Stimulated activated CD8-positive, alpha-beta memory T cell treated with anti-CD3 and anti-CD28 coated beads, Interleukin-12 subunit alpha, Interleukin-12 subunit beta, amount 100 ng/mL, for 24 hours (primary cell): ENCODE data around the gene S100A12.
"Not testable (repeated sequence)": the region's sequence is repeated elsewhere in the genome, so short reads cannot be mapped to it uniquely, and the experiment has no call there.

Experiments
- DNase-seq: peaks from one replicate; pipeline ENCODE4 v3.0.0-alpha.2; 2020; ENCODE audit errors: extremely low read depth

S100A12 gene

DNA sequence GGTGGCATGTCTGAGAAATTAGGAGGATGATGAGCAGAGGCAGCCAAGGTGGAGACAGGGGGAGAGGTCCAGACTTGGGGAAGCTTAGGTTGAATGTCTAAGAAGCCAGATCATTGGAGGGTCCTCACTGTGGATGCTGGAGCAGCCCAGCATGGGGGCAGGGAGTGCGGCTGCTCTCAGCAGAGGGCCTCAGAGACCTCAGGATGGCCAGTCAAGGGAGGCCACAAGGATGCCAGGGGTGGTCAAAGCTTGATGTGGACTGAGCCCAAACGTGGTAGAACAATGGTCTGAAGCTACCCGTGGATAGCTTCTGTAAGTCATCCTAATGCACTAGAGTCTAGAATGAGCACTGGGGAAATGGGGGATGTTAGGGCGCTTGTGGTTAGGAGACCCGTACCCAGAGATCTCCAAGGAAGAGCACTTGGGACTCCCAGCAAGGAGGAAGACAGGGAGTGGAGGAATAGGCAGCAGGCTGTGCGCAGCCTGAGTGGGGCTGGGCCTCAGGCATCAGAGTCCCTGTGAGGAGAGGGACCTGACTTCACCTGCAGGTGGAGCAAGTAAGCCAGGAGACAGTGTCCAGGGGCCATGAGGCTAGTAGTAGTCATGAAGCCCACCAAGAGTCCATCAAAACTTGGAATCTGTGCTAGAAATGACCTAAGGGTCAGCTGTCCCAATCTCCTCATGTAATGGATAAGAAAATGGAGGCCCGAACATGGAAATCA lies 22.0 kb downstream of the S100A12 start:
- no peak for DNase-seq

- DNase-seq = peak; percentile 17
Observed at GRCh38 chr1:153352523-153352922, 22.9 kb downstream of the S100A12 start.

DNA sequence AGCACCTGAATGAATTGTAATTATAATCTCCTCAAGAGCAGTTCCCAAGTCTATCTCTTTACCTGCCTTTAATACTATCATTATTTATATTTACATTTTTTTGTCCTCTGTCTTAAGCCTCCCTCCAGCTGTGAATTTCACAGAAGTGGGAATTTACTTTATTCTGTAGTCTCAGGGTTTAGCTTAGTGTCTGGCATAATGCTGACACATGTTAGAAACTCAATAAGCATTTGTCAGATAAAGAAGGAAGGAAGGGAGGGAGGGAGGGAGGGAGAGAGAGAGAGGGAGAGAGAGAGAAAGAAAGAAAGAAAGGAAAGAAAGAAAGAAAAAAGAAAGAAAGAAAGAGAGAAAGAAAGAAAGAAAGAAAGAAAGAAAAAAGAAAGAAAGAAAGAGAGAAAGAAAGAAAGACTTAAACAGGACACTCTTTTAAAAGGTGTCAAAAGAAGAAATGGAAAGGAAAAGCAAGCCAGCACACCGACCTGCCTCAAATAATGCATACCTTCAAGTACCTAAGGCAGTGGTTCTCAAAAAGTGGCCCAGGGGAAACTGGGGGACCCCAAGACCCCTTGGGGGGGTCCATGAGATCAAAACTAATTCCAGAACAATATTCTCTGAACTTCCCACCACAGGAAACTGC lies 25.0 kb downstream of the S100A12 start:
- DNase-seq = no peak

DNA sequence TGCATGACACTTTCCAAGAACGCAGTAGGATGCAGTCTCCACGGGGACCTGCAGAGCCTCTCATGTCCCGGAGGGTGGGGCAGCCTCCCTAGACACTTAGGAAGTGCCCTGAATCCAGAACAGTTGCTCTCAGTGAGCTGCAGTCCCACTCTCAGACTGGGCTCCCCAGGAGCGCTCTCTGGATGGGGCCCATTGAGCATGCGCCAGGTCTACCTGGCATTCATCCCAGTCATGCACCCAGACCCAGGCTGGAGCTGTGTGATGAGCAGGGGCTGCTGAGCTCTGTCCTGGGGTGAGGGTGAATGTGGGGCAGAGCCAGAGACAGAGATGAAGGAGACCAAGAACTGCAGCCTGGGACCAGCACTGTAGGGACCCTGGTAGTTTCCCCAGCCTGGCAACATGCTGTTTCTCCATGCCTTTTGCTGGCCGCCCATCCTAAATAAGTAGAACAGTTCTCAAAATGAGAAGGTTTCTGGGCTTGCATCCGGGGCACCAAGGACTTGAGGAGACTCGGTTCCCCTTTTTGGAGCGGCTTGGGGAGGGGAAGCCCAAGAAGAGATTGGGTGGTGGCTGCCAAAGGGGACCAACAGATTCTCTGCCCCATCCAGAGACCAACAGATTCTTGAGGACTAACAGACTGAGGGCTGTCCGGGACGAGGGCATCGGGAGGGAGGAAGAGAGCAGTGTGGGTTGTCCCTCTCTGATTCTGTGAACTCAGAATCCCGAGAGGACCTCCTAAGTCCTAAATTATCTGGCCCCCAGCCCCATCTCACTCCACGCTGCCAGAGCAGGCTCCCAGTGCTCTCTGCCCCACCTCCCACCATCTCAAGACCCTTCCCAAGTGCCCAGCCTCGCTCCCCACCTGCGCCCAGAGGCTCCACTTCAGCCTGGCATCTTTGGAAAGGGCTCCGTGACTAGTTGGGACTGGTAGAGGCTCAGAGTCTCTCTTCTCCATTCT lies 25.8 kb downstream of the S100A12 start:
- DNase-seq = no peak

- DNase-seq = no peak
Observed at GRCh38 chr1:153348511-153349362, 26.7 kb downstream of the S100A12 start, which contains the start of gene PGLYRP4. Gene PGLYRP4, minus strand, starts transcription at chr1:153348841. Its CDS starts 909 bp downstream, at chr1:153347932.

DNA sequence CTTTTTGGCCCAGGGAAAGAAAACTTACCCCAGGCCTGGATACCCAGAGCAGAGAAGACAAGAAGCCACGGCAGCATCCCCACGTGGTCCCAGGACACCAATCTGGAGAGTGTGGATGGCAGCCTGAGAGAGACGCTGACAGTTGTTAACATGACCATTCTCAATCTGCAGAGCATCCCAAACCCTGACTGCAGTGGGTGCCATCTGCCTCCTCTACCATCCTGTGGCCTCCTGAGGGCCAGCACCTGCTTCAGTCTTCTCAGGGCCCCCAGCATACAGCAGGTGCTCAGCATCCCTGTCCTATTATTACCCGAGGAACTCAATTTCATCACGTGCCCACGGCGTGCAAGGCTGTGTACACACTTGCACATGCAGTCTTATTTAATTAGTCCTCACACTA lies 27.6 kb downstream of the S100A12 start:
- no peak for DNase-seq

DNA sequence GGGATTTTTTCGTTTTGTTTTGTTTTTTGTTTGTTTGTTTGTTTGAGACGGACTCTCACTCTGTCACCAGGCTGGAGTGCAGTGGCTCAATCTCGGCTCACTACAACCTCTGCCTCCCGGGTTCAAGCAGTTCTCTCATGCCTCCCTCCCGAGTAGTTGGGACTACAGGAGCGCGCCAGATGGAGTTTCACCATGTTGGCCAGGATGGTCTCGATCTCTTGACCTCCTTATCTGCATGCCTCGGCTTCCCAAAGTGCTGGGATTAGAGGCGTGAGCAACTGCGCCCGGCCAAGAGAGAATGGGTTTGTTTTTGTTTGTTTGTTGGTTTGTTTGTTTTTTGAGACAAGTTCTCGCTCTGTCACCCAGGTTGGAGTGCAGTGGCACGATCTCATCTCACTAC lies 28.4 kb downstream of the S100A12 start:
- not testable (repeated sequence) for DNase-seq

DNA sequence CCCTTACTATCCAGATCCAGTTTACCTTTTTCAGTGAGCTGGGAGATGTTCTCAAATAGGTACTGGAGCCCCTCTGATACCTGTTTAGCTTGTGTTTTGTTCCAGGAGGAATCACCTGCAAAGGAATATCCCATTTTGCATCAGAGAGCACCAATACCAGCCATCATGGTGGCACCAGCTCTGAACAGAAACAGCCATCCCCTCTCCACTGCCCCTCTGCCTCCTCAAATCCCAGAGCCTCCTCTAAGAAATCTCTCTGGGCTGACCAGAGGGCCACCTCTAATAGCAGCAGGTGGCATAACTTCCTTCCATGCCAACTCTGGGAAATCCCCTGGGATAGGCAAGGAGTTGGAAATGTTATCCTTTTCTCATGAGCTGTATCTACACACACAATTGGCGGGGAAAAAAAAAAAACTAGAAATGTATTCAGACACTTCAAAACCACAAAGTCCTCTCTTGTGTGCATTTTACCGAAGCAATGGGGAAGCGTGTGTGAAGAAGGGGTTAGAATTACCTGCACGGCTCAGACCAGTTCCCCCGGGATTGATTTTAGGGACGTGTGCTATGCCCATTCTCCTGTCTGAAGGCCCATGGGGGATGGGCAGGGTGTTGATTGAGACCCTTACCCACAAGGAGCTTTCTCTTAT lies 29.2 kb downstream of the S100A12 start:
- DNase-seq = no peak

DNA sequence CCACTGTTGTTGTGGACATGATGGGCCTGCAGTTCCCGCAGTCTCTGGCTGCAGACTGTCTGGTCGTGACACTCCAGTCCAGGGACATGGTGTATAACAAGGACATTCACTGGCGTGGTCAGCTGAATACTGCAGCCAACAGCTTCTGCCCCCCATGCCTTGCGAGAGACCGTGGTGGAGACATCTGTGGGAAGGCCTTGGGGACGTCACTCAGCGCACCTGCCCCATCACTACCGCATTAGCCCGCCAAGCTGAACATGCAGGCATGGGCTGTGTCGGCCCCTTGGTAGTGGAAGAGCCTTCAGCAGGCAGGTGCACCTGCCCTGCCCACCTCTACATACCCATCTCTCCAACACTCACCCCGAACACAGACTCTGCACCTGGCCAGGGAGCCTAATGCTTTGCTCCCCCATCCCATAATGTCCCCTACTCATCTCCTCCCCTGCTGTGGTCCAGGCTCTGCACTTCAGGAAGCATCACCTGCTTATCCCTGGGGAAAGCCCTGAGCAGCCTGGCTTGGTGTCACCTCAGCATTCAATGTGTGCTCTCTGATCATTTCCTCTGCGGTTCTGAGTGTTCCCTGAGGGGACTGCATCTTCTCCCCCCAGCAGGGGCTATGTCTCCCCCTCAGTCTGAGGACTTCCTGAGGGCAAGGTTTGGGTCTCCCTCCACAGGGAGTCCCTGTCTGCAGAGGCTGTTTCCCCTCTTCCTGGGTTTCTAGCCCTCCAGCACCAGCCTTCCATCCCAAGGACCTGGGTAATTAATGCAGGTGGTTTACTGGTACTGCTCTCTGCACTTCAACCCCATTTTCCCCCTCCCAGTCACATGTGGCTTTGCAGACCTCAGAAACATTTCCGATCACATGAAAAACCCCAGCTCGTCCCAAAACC lies 30.0 kb downstream of the S100A12 start:
- no peak for DNase-seq

DNA sequence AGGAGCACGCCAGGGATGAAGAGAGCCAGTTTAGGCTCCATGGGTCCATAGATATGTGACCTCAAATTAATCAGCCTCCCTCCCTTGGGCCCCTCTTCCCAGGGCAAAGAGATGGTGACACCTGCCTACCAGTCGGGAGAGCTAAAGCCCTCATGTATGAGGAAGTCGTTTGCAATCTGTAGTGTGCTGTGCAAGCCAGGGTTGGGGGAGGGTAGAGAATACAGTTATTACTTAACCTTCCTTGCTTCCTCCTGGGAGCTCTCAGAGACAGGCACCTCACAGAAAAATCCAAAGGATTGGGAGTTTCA lies 30.7 kb downstream of the S100A12 start:
- no peak for DNase-seq

GRCh38 chr1:153343811-153344717 lies 31.4 kb downstream of the S100A12 start:
- no peak for DNase-seq

- no peak for DNase-seq
Observed at GRCh38 chr1:153343040-153343681, 32.3 kb downstream of the S100A12 start.

- DNase-seq = no peak
Observed at GRCh38 chr1:153342178-153342577, 33.2 kb downstream of the S100A12 start.

DNA sequence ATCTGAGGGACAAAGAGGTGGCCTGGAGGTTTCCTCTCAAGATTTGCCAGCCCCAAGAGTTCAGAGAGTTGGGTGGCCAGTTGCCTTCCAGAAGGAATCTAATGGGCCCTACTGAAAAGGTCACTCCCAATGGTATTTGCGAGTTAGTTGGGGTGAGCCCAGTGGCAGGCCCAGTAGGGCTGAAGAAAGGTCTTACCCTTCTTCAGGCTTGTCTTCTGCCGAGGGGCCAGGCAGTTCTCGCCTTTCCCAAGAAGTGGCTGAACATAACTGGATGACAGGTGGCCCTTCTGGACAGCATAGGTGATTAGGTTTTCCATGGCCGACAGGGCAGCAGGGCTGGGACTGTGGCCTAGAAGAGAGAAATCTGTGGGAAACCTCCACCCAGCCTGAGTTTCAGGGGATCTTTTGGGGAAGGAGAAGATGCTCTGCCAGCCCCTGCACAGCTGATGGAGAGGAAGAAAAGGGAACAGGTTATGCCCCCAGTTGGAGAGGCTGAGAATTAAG lies 33.9 kb downstream of the S100A12 start:
- DNase-seq = no peak

- DNase-seq = no peak
Observed at GRCh38 chr1:153340356-153340755, 35.1 kb downstream of the S100A12 start.

- DNase-seq = no peak
Observed at GRCh38 chr1:153339802-153340201, 35.6 kb downstream of the S100A12 start.

GRCh38 chr1:153337980-153338853 lies 37.2 kb downstream of the S100A12 start:
- no peak for DNase-seq
